ENCODE results near the gene BEGAIN.

DNA sequence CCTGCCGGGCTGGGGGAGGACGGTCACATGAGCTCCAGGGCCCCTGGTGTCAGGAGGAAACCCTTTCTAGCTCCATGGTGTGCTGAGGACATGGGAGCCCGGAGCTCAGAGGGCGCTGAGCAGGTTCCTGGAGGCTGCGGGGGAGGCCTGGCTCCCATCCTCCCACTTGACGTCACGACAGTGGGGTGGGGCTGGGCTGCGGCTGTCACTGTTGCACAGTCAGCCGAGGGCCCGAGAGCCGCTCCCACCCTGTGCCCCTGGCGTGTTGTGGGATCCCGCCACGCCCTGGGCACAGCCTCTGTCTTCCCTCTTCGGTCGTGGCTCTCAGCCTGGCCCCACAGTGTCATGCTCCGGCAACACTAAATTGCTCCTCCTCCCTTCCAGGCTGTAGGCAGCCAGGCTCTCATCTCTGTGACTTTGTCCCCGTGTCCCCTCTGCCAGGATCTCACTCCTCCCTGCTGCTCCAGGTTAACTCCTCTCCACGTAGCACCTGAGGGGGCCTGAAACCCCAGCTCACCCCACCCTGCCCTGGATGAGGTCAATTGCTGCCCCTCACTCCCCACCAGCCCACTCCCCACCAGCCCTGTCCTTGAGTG is 33.0 kb downstream of the BEGAIN start:
- TF ChIP-seq, protein P1, sequence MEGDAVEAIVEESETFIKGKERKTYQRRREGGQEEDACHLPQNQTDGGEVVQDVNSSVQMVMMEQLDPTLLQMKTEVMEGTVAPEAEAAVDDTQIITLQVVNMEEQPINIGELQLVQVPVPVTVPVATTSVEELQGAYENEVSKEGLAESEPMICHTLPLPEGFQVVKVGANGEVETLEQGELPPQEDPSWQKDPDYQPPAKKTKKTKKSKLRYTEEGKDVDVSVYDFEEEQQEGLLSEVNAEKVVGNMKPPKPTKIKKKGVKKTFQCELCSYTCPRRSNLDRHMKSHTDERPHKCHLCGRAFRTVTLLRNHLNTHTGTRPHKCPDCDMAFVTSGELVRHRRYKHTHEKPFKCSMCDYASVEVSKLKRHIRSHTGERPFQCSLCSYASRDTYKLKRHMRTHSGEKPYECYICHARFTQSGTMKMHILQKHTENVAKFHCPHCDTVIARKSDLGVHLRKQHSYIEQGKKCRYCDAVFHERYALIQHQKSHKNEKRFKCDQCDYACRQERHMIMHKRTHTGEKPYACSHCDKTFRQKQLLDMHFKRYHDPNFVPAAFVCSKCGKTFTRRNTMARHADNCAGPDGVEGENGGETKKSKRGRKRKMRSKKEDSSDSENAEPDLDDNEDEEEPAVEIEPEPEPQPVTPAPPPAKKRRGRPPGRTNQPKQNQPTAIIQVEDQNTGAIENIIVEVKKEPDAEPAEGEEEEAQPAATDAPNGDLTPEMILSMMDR (IDR thresholded peaks at IDR 0.05): no peak
- no peak for TF ChIP-seq POLR2A (IDR thresholded peaks at IDR 0.05)
